ENCODE data around the gene MRFAP1. TPM values are rescaled to one million over a fixed set of nuclear protein-coding genes. Genes with fewer than 3 reads are reported as not detected.

The MRFAP1 gene
- total and polyA plus RNA-seq, 2 of the 4 experiments (the other 2 are of a cell fraction) = 65.4 to 268 TPM

GRCh38 chr4:6639137-6639680, 1.3 kb upstream of the MRFAP1 start:
- H2BK15ac ChIP-seq (ENCODE audit: low read depth, low read length) = no peak overlapping the region
- in situ Hi-C loops (cut with MboI; ENCODE audit: low sequenced_read_pairs) (no loop called here), intact Hi-C loops (cut with micrococcal nuclease) (no loop called here), dilution Hi-C loops (cut with HindIII; ENCODE audit: low sequenced_read_pairs, unreplicated experiment) (no loop called here)
- no peak overlapping the region for H2BK5ac ChIP-seq (ENCODE audit: low read depth, low read length, poor library complexity, severe bottlenecking)
- H3K36me3 ChIP-seq (ENCODE audit: control insufficient read depth, insufficient read depth, low read length) = peaks cover 13% of the 10 kb centered on the region
- H3K14ac ChIP-seq (replicated peaks; ENCODE audit: low read depth, low read length) = no peak overlapping the region
- DNase-seq = no peak
- no peak overlapping the region for H3K9ac ChIP-seq (ENCODE audit: low read depth, low read length)
- H3K27ac ChIP-seq (ENCODE audit: insufficient read depth, low read length) = no peak overlapping the region
- no peaks in the 10 kb centered on the region for H3K27me3 ChIP-seq (ENCODE audit: control insufficient read depth, insufficient read depth, low read length)
- H3K4me2 ChIP-seq (ENCODE audit: low read depth, low read length) = no peak overlapping the region
- H4K20me1 ChIP-seq (ENCODE audit: insufficient read depth, low read length) = peaks cover 35% of the 10 kb centered on the region
- H2AFZ ChIP-seq (replicated peaks; ENCODE audit: low read length, poor library complexity) = no peak overlapping the region
- CTCF ChIA-PET = no interaction called here
- no peak overlapping the region; a peak in 1 of 4 replicates for H4K8ac ChIP-seq (ENCODE audit: low read depth in 2 of 2, low read length in 2 of 2)
- H3K9me1 ChIP-seq (ENCODE audit: insufficient read depth, low read length) = peaks cover 13% of the 10 kb centered on the region
- H2AK9ac ChIP-seq (replicated peaks; ENCODE audit: low read depth, low read length, poor library complexity) = no peak overlapping the region
- 100% methylated on average over 1 of the region's 14 CpGs; no CpG with 5 or more reads in 1 of the 2 experiments for WGBS, 2 experiments (ENCODE audit: extremely low coverage in 2 of 2, insufficient read length in 1 of 2)
- no peak for ATAC-seq (ENCODE audit: low read depth)
- no peak overlapping the region for H3K23ac ChIP-seq (ENCODE audit: low read depth, low read length)
- no peaks in the 10 kb centered on the region for H3K9me3 ChIP-seq (ENCODE audit: control insufficient read depth, insufficient read depth, low read length)
- no peak overlapping the region for H3K4me3 ChIP-seq (ENCODE audit: insufficient read depth, low read depth, low read length)
- no peak overlapping the region for H4K5ac ChIP-seq (ENCODE audit: low read depth, low read length)
- POLR2A ChIA-PET (ENCODE audit: unreplicated experiment) = no interaction called here
- no peak overlapping the region for H3K56ac ChIP-seq (ENCODE audit: extremely low read depth, insufficient read depth, low read length)
- H4K91ac ChIP-seq (ENCODE audit: insufficient read depth, low read depth, low read length) = no peak overlapping the region
- H2BK20ac ChIP-seq (ENCODE audit: low read depth, low read length) = no peak overlapping the region
- H2BK120ac ChIP-seq (ENCODE audit: low read depth, low read length) = no peak overlapping the region
- peaks cover 10% of the 10 kb centered on the region for H3K4me1 ChIP-seq (ENCODE audit: control insufficient read depth, insufficient read depth, low read length)
- no peak overlapping the region for H3K4ac ChIP-seq (ENCODE audit: low read depth, low read length)
- peaks cover 12 to 40% of the 10 kb centered on the region in 2 experiments for H3K79me1 ChIP-seq (ENCODE audit: low read depth in 1 of 2, low read length in 2 of 2)
- no peak overlapping the region for H2AK5ac ChIP-seq (ENCODE audit: low read depth, low read length)
- no peak overlapping the region for H3K18ac ChIP-seq (ENCODE audit: low read depth, low read length)
- no TSS peak for BruUV-seq (replicated peaks)
- no peak for TF ChIP-seq CTCF (conservative IDR thresholded peaks at IDR 0.05; ENCODE audit: low read depth, low read length)
- TF ChIP-seq MAFK (IDR thresholded peaks at IDR 0.05; ENCODE audit: low read depth, low read length) = no peak
- no peak for TF ChIP-seq RCOR1 (IDR thresholded peaks at IDR 0.05; ENCODE audit: insufficient replicate concordance, low read length)
- TF ChIP-seq FOS (IDR thresholded peaks at IDR 0.05; ENCODE audit: low read depth, low read length) = no peak
- no peak for TF ChIP-seq MXI1 (IDR thresholded peaks at IDR 0.05; ENCODE audit: borderline replicate concordance, low read depth, low read length)
- TF ChIP-seq POLR2A (IDR thresholded peaks at IDR 0.05; ENCODE audit: low read depth, low read length) = no peak
- TF ChIP-seq BHLHE40 (IDR thresholded peaks at IDR 0.05; ENCODE audit: low read depth, low read length) = no peak
- TF ChIP-seq, protein P1, sequence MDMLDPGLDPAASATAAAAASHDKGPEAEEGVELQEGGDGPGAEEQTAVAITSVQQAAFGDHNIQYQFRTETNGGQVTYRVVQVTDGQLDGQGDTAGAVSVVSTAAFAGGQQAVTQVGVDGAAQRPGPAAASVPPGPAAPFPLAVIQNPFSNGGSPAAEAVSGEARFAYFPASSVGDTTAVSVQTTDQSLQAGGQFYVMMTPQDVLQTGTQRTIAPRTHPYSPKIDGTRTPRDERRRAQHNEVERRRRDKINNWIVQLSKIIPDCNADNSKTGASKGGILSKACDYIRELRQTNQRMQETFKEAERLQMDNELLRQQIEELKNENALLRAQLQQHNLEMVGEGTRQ (IDR thresholded peaks at IDR 0.05; ENCODE audit: low read depth, low read length) = no peak
- TF ChIP-seq RFX5 (IDR thresholded peaks at IDR 0.05; ENCODE audit: low read depth, low read length) = no peak
- TF ChIP-seq ELK1 (IDR thresholded peaks at IDR 0.05; ENCODE audit: borderline replicate concordance, low read depth, low read length) = no peak
- no peak for TF ChIP-seq MAZ (IDR thresholded peaks at IDR 0.05; ENCODE audit: borderline replicate concordance, low read depth, low read length)
- no peak for TF ChIP-seq CHD1 (IDR thresholded peaks at IDR 0.05; ENCODE audit: low read depth, low read length)
- TF ChIP-seq SMC3 (IDR thresholded peaks at IDR 0.05; ENCODE audit: low read depth, low read length) = no peak
- no peak for TF ChIP-seq CEBPB (IDR thresholded peaks at IDR 0.05; ENCODE audit: low read depth, low read length)
- no peak for TF ChIP-seq RAD21 (IDR thresholded peaks at IDR 0.05; ENCODE audit: low read length)
- TF ChIP-seq NFE2L2 (IDR thresholded peaks at IDR 0.05; ENCODE audit: low read depth, low read length) = no peak
